Prostate gland (tissue), 2 donors: ENCODE data around the gene CDK4. TPM values are rescaled to one million over a fixed set of nuclear protein-coding genes. Genes with fewer than 3 reads are reported as not detected.

Source experiments
- DNase-seq: peaks from one replicate; pipeline ENCODE4 v3.0.0-alpha.2; 2019; ENCODE audit warnings: low spot score
- H3K27ac ChIP-seq, 2 donors: fragments of 200-600 bp; sonication (generic); 2 replicates each; pipeline ENCODE4 v1.5.1; 2017 to 2019
- H3K27me3 ChIP-seq: fragments of 200-600 bp; sonication (generic); replicated peaks from 2 replicates; pipeline ENCODE4 v1.5.1; 2019; ENCODE audit not compliant: insufficient read depth
- H3K36me3 ChIP-seq, 2 donors: fragments of 200-600 bp; sonication (generic); 1 replicate in 1 of 2; 2 replicates in 1 of 2; pipeline versions ENCODE4 v1.5.1 to v1.8.1; 2017 to 2019
- H3K4me1 ChIP-seq: fragments of 200-600 bp; sonication (generic); replicated peaks from 2 replicates; pipeline ENCODE4 v1.5.1; 2019
- H3K4me3 ChIP-seq, 2 donors: fragments of 200-600 bp; sonication (generic); 2 replicates each; pipeline ENCODE4 v1.5.1; 2017 to 2019
- H3K9me3 ChIP-seq: fragments of 200-600 bp; sonication (generic); 2 replicates; pipeline ENCODE4 v1.5.1; 2017
- CTCF ChIP-seq, 4 experiments: fragments of 200-600 bp in 2 of 4; fragments of 450-650 bp in 2 of 4; sonication (generic) in 2 of 4; IDR thresholded peaks; 1 replicate in 3 of 4; 2 replicates in 1 of 4; pipeline ENCODE4 v1.5.1; 2016 to 2019; ENCODE audit warnings: antibody characterized with exemption in 4 of 4, mild to moderate bottlenecking in 2 of 4, moderate library complexity in 2 of 4
- POLR2A ChIP-seq: fragments of 450-650 bp; IDR thresholded peaks from one replicate; pipeline ENCODE4 v1.6.1; 2016; ENCODE audit warnings: antibody characterized with exemption, mild to moderate bottlenecking
- POLR2AphosphoS5 ChIP-seq: sonication (generic); formaldehyde crosslinking; IDR thresholded peaks from one replicate; pipeline ENCODE4 v1.6.1; 2017; ENCODE audit warnings: antibody characterized with exemption
- WGBS: methylation state at CpG from one replicate; pipeline ENCODE4 v1.1.5; 2018; 5-methylcytosine and 5-hydroxymethylcytosine counted together
- intact Hi-C: fragments of 100-400 bp; cut with DNase I; formaldehyde crosslinking; loops from one replicate; pipeline ENCODE4 v1.14.2; 2022
- total RNA-seq, 2 donors: library from RNA; depleted of rRNA; stranded (reverse); fragments of >200 nt; gene quantifications; one replicate each; pipeline ENCODE4 v1.1.0, GENCODE V29; 2016

Gene CDK4
- total RNA-seq, 2 donors from 2014 or later: 97.5 to 103 TPM

DNA sequence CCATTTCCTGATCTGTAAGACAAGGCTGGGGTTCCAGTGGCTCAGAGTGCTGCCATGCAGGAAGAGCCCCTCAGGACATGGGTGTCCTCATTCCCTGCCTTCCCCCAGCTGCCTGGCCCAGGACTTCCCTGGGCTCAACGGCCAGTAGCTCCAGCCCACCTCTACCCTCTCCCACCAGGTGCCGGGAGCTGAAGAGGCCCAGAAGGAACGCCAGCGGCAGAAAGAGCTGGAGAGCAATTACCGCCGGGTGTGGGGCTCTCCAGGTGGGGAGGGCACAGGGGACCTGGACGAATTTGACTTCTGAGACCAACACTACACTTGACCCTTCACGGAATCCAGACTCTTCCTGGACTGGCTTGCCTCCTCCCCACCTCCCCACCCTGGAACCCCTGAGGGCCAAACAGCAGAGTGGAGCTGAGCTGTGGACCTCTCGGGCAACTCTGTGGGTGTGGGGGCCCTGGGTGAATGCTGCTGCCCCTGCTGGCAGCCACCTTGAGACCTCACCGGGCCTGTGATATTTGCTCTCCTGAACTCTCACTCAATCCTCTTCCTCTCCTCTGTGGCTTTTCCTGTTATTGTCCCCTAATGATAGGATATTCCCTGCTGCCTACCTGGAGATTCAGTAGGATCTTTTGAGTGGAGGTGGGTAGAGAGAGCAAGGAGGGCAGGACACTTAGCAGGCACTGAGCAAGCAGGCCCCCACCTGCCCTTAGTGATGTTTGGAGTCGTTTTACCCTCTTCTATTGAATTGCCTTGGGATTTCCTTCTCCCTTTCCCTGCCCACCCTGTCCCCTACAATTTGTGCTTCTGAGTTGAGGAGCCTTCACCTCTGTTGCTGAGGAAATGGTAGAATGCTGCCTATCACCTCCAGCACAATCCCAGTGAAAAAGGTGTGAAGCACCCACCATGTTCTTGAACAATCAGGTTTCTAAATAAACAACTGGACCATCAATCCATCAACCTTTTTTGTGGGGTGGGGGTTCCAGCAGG, 31.2 kb downstream of the CDK4 start:
- Histone ChIP-seq H3K4me1 (no peaks in the 10 kb centered on the region), H3K27me3 (no peaks in the 10 kb centered on the region), H3K9me3 (no peaks in the 10 kb centered on the region), H3K36me3 (peaks cover 11 to 25% of the 10 kb centered on the region in 2 donors), H3K4me3 (no peak overlapping the region), H3K27ac (no peak overlapping the region)
- no peak for DNase-seq
- WGBS: 86% methylated on average over 11 of the region's 11 CpGs
- no peak for TF ChIP-seq POLR2AphosphoS5
- TF ChIP-seq POLR2A: no peak
- no peak for TF ChIP-seq CTCF (IDR thresholded peaks at IDR 0.05)
- intact Hi-C loops: no loop called here

DNA sequence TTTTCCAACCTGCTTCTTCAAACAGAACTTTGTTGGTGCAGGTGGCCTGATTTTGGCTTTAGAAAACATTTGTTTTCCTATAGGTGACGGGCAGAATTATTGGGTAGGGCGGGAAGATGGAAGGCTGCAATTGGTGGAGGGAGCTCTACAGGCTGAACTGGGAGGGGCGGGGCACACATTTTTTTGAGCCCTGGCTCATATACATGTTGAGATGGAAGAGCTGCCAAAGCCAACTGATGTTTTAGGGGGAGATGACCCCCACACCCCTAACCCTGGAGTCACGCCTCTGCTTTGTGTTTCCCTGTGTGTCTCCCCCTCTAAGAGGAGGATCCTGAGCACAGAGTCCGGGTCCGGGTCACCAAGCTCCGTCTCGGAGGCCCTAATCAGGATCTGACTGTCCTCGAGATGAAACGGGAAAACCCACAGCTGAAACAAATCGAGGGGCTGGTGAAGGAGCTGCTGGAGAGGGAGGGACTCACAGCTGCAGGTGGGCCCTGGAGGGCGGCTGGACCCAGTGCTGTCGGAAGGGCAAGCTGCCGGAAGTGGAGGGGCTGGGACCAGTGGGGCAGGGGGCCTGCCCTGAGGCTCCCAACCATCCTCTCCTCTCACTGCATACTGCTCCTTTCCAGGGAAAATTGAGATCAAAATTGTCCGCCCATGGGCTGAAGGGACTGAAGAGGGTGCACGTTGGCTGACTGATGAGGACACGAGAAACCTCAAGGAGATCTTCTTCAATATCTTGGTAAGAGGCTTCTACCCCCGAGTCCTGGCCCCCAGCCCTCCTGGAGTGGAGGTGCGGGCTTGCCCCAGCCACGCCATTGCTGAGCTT, 32.1 kb downstream of the CDK4 start:
- Histone ChIP-seq H3K9me3 (no peaks in the 10 kb centered on the region), H3K36me3 (peaks cover 11 to 26% of the 10 kb centered on the region in 2 donors), H3K4me3 (no peak overlapping the region), H3K27ac (no peak overlapping the region), H3K27me3 (no peaks in the 10 kb centered on the region), H3K4me1 (no peaks in the 10 kb centered on the region)
- DNase-seq: no peak
- 93% methylated on average over 20 of the region's 20 CpGs for WGBS
- intact Hi-C loops: no loop called here
- TF ChIP-seq POLR2AphosphoS5 (no peak), CTCF (IDR thresholded peaks at IDR 0.05) (no peak), POLR2A (no peak)

GRCh38 chr12:57718641-57719528, 33.2 kb downstream of the CDK4 start:
- Histone ChIP-seq H3K27me3 (no peaks in the 10 kb centered on the region), H3K27ac (no peak overlapping the region), H3K4me3 (no peak overlapping the region), H3K36me3 (peaks cover 11 to 26% of the 10 kb centered on the region in 2 donors), H3K9me3 (no peaks in the 10 kb centered on the region), H3K4me1 (no peaks in the 10 kb centered on the region)
- TF ChIP-seq POLR2A: no peak
- no peak for TF ChIP-seq CTCF (IDR thresholded peaks at IDR 0.05)
- no peak for TF ChIP-seq POLR2AphosphoS5
- intact Hi-C loops: no loop called here
- 98% methylated on average over 15 of the region's 15 CpGs for WGBS
- no peak for DNase-seq

DNA sequence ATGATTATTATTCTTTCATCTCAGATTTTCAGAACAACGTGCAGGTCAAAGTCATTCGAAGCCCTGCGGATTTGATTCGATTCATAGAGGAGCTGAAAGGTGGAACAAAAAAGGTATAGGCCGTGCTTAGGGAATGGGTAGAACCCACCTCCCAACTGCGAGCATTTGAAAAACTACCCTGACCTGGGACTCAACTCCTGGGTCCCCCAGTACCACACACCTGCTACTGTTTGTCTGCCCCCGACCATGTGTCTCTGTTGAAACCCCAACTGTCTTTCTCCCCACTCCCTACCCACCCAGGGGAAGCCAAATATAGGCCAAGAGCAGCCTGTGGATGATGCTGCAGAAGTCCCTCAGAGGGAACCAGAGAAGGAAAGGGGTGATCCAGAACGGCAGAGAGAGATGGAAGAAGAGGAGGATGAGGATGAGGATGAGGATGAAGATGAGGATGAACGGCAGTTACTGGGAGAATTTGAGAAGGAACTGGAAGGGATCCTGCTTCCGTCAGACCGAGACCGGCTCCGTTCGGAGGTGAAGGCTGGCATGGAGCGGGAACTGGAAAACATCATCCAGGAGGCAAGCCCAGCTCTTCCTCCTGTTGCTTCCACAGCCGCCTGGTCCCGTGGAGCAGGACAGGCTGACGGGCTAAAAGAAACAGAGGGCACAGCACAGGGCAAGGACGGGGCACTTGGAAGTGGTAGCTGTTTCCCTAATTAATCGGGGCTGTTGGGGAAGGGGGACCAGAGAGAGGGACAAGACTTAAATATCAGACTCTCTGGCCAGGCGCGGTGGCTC, 34.1 kb downstream of the CDK4 start:
- Histone ChIP-seq H3K4me1 (no peaks in the 10 kb centered on the region), H3K9me3 (no peaks in the 10 kb centered on the region), H3K4me3 (no peak overlapping the region), H3K27me3 (no peaks in the 10 kb centered on the region), H3K36me3 (peaks cover 11 to 26% of the 10 kb centered on the region in 2 donors), H3K27ac (no peak overlapping the region)
- DNase-seq: no peak
- TF ChIP-seq CTCF (IDR thresholded peaks at IDR 0.05): no peak
- no peak for TF ChIP-seq POLR2AphosphoS5
- TF ChIP-seq POLR2A: no peak
- 96% methylated on average over 22 of the region's 22 CpGs for WGBS
- intact Hi-C loops: no loop called here
